T47D (cell line): ENCODE measurements around the gene ATG7.
"Not testable (repeated sequence)": the region's sequence is repeated elsewhere in the genome, so short reads cannot be mapped to it uniquely, and the experiment has no call there.

Source experiments
- DNase-seq, 2 experiments: peaks; one replicate each; pipeline versions ENCODE4 v3.0.0 to v3.0.0-alpha.2; 2011 to 2012; ENCODE audit warnings: low read depth in 1 of 2, low spot score in 1 of 2
- JUND ChIP-seq: IDR thresholded peaks from 2 replicates; pipeline ENCODE4 v1.6.1; 2012; ENCODE audit warnings: low read depth
- in situ Hi-C: cut with HindIII; loops from 2 replicates; pipeline ENCODE4 v1.10.0; 2016; ENCODE audit warnings: low sequenced_read_pairs, low pct_unique_long_range_greater_than_20kb

ATG7 gene

GRCh38 chr3:11464356-11464755 is 192.2 kb downstream of the ATG7 start:
- DNase-seq, result no peak
- in situ Hi-C loops, result no loop called here
- no peak for TF ChIP-seq JUND

GRCh38 chr3:11465744-11466616 is 193.8 kb downstream of the ATG7 start:
- no peak for DNase-seq
- no peak for TF ChIP-seq JUND
- in situ Hi-C loops, result no loop called here

- in situ Hi-C loops, result no loop called here
- no peak for DNase-seq
- TF ChIP-seq JUND, result no peak
These were observed 195.7 kb downstream of the ATG7 start for GRCh38 chr3:11467875-11468274.

- no peak for DNase-seq
- in situ Hi-C loops, result no loop called here
- TF ChIP-seq JUND, result no peak
These were observed 198.0 kb downstream of the ATG7 start for GRCh38 chr3:11470031-11470853.

GRCh38 chr3:11475324-11475723 is 203.1 kb downstream of the ATG7 start:
- in situ Hi-C loops, result no loop called here
- DNase-seq, result no peak
- no peak for TF ChIP-seq JUND

- in situ Hi-C loops, result no loop called here
- TF ChIP-seq JUND, result no peak
- DNase-seq, result no peak
These were observed 204.5 kb downstream of the ATG7 start for GRCh38 chr3:11476735-11477144.

GRCh38 chr3:11477407-11477911 is 205.3 kb downstream of the ATG7 start:
- DNase-seq, result no peak
- no peak for TF ChIP-seq JUND
- in situ Hi-C loops, result no loop called here

- in situ Hi-C loops, result no loop called here
- DNase-seq, result no peak
- TF ChIP-seq JUND, result no peak
These were observed 206.0 kb downstream of the ATG7 start for GRCh38 chr3:11478167-11478566.

- no peak for TF ChIP-seq JUND
- DNase-seq, result no peak
- in situ Hi-C loops, result no loop called here
These were observed 207.0 kb downstream of the ATG7 start for GRCh38 chr3:11479221-11479620.

- no peak for TF ChIP-seq JUND
- DNase-seq, result no peak
- in situ Hi-C loops, result no loop called here
These were observed 208.6 kb downstream of the ATG7 start for GRCh38 chr3:11480663-11481298.

- in situ Hi-C loops, result no loop called here
- no peak for DNase-seq
- no peak for TF ChIP-seq JUND
These were observed 209.4 kb downstream of the ATG7 start for GRCh38 chr3:11481556-11481955.

GRCh38 chr3:11482021-11482420 is 209.8 kb downstream of the ATG7 start:
- TF ChIP-seq JUND, result no peak
- DNase-seq, result no peak
- in situ Hi-C loops, result no loop called here

- DNase-seq, in situ Hi-C loops: not testable (repeated sequence)
These were observed 216.2 kb downstream of the ATG7 start for GRCh38 chr3:11488356-11488755.
